Kidney epithelial cell (primary cell): ENCODE results near the gene PDGFRA. TPM values are rescaled to one million over a fixed set of nuclear protein-coding genes. Genes with fewer than 3 reads are reported as not detected.
"Not testable (repeated sequence)": the region's sequence is repeated elsewhere in the genome, so short reads cannot be mapped to it uniquely, and the experiment has no call there.

Experiments used
- DNase-seq: peaks from one replicate; pipeline ENCODE4 v3.0.0-alpha.2; 2010; ENCODE audit warnings: low read depth
- H3K27me3 ChIP-seq: 2 replicates; pipeline ENCODE4 v1.6.0; 2011; ENCODE audit warnings: low read length; ENCODE audit not compliant: control insufficient read depth, insufficient read depth
- H3K36me3 ChIP-seq: 2 replicates; pipeline ENCODE4 v1.5.1; 2011; ENCODE audit warnings: low read length; ENCODE audit not compliant: control insufficient read depth, insufficient read depth
- H3K4me3 ChIP-seq: 2 replicates; pipeline ENCODE4 v1.5.1; 2011; ENCODE audit warnings: low read depth, mild to moderate bottlenecking, control low read depth, low read length
- total RNA-seq: library from RNA; depleted of rRNA; stranded (reverse); fragments of >200 nt; gene quantifications from 2 replicates; pipeline ENCODE4 v1.2.3, GENCODE V29; 2015
- TF ChIP-seq, protein P1 (sequence below): IDR thresholded peaks from 2 replicates; pipeline ENCODE4 v1.5.1; 2011; ENCODE audit warnings: mild to moderate bottlenecking, moderate library complexity, low read length, control low read depth, inconsistent platforms; ENCODE audit not compliant: insufficient read depth, poor library complexity, severe bottlenecking

Gene PDGFRA
- total RNA-seq, 1 donor from 2014 or later = 2.1 TPM

GRCh38 chr4:54333657-54334056 lies 104.6 kb downstream of the PDGFRA start:
- Histone ChIP-seq H3K36me3 (no peaks in the 10 kb centered on the region), H3K27me3 (no peaks in the 10 kb centered on the region), H3K4me3 (no peak overlapping the region)
- no peak for DNase-seq
- TF ChIP-seq, protein P1, sequence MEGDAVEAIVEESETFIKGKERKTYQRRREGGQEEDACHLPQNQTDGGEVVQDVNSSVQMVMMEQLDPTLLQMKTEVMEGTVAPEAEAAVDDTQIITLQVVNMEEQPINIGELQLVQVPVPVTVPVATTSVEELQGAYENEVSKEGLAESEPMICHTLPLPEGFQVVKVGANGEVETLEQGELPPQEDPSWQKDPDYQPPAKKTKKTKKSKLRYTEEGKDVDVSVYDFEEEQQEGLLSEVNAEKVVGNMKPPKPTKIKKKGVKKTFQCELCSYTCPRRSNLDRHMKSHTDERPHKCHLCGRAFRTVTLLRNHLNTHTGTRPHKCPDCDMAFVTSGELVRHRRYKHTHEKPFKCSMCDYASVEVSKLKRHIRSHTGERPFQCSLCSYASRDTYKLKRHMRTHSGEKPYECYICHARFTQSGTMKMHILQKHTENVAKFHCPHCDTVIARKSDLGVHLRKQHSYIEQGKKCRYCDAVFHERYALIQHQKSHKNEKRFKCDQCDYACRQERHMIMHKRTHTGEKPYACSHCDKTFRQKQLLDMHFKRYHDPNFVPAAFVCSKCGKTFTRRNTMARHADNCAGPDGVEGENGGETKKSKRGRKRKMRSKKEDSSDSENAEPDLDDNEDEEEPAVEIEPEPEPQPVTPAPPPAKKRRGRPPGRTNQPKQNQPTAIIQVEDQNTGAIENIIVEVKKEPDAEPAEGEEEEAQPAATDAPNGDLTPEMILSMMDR = no peak

GRCh38 chr4:54334769-54335168 lies 105.7 kb downstream of the PDGFRA start:
- not testable (repeated sequence) for H3K4me3 ChIP-seq, DNase-seq, H3K27me3 ChIP-seq, H3K36me3 ChIP-seq

DNA sequence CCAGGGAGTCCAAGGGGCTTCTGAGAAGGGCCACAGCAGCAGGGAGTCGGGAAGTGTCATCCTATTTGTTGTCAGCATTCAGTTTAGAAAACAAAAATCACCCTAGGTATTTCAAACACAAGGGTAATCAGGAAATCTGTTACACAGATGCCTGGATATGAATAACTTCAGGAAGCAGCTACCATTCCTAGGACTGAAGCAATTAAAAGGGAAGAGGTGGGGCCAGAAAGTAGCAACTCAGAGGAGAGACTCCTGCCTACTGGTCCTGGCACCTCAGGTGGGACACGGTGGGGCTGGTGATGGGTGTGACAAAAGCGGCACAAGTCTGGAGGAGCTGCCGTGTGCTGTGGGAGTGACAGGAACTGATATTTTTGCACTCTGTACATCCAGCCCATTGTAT lies 107.9 kb downstream of the PDGFRA start:
- H3K4me3 ChIP-seq = no peak overlapping the region
- H3K36me3 ChIP-seq = no peaks in the 10 kb centered on the region
- TF ChIP-seq, protein P1 = no peak
- no peaks in the 10 kb centered on the region for H3K27me3 ChIP-seq
- no peak for DNase-seq

- not testable (repeated sequence) for H3K36me3 ChIP-seq, DNase-seq, H3K27me3 ChIP-seq, H3K4me3 ChIP-seq
These were observed 113.0 kb downstream of the PDGFRA start for GRCh38 chr4:54342067-54342466.

Other genes starting within 250 kb of the PDGFRA start
- gene CHIC2, start 164.7 kb upstream of the PDGFRA start, total RNA-seq = 28.9 and 32.7 TPM in 2 replicates
- gene GSX2, start 129.1 kb upstream of the PDGFRA start, total RNA-seq = not detected in 2 replicates